ENCODE data around the gene NEK4.

DNA sequence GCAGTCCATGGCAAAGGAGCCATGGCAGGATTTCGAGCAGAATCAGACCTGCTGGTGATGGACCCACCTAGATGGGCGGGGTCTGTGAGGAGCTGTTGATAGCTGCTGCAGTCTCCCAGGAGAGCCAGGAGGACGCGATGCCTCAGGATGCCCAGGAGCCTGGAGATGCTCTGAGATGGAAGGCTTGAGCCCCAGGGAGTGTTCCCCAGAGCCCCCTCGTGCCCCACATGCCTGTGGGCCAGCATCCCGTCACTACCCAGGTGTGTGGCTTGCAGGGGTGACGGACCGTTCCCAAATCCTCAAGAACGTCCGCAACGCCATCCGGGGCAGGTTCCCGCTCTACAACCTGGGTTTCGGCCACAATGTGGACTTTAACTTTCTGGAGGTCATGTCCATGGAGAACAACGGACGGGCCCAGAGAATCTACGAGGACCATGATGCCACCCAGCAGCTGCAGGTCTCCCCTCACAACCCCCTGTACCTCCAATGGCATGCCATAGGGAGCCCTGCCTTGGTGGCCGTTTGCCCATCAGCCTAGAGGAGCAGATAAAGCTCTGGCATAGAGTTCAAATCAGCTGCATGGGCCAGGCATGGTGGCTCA, 13.4 kb upstream of the NEK4 start:
- TF ChIP-seq POLR2A (IDR thresholded peaks at IDR 0.05; ENCODE audit: low read depth, low read length), result no peak
- no peak for TF ChIP-seq POLR2AphosphoS5 (IDR thresholded peaks at IDR 0.05; ENCODE audit: low read depth, low read length)

Data from GM12891 (cell line).